Urinary bladder (tissue), 4 donors: Measurements from ENCODE around the gene GPM6B. TPM values are rescaled to one million over a fixed set of nuclear protein-coding genes. Genes with fewer than 3 reads are reported as not detected.
"Not testable (repeated sequence)": the region's sequence is repeated elsewhere in the genome, so short reads cannot be mapped to it uniquely, and the experiment has no call there.

Experiments
- DNase-seq: peaks from one replicate; pipeline ENCODE4 v3.0.0-alpha.2; 2015; ENCODE audit errors: extremely low spot score
- H3K27ac ChIP-seq: one replicate; pipeline ENCODE4 v1.5.1; 2013; ENCODE audit warnings: low read depth, mild to moderate bottlenecking, moderate library complexity
- H3K36me3 ChIP-seq: one replicate; pipeline ENCODE4 v1.6.1; 2013; ENCODE audit warnings: mild to moderate bottlenecking, moderate library complexity; ENCODE audit not compliant: insufficient read depth
- H3K4me1 ChIP-seq: one replicate; pipeline ENCODE4 v1.6.1; 2013; ENCODE audit warnings: mild to moderate bottlenecking, moderate library complexity; ENCODE audit not compliant: insufficient read depth
- H3K4me3 ChIP-seq: one replicate; pipeline ENCODE4 v1.5.1; 2013; ENCODE audit warnings: low read depth, low read length
- WGBS: extraction: QIAGEN DNeasy Blood & Tissue Kit; methylation state at CpG from one replicate; pipeline ENCODE4 v1.1.7; 2013; 5-methylcytosine and 5-hydroxymethylcytosine counted together
- polyA plus RNA-seq: library from polyadenylated mRNA; stranded (reverse); fragments of 200-250 nt; gene quantifications from one replicate; pipeline ENCODE4 v1.2.3, GENCODE V29; 2013
- total RNA-seq: library from RNA; depleted of rRNA; stranded (reverse); fragments of >200 nt; gene quantifications from one replicate; pipeline ENCODE4 v1.2.3, GENCODE V29; 2014
- donor health status: healthy with polysubstance abuse.
- donor health status: healthy.

Gene GPM6B
- total and polyA plus RNA-seq, 2 donors = 16.0 to 47.2 TPM

DNA sequence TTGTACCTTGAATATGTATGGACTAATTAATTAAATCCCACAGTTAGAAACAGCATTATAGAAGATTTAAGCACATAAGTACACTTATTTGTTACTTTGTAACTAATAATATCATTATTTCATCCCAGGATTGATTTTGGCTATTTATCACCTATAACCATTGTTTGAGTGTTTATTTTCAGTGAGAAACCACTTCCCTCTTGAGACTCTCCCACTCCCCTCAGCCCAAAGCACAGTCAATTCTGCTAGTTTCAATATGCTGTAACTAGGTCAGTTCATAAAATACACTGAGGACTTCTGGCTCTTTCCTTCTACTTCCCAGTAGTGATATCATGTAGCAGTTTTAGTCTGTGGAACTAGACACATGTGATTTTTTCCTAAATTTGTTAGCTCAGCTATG, 66.1 kb downstream of the GPM6B start:
- no peak for DNase-seq
- Histone ChIP-seq H3K27ac (no peak overlapping the region), H3K4me3 (no peak overlapping the region), H3K36me3 (peaks cover 4% of the 10 kb centered on the region), H3K4me1 (no peaks in the 10 kb centered on the region)

DNA sequence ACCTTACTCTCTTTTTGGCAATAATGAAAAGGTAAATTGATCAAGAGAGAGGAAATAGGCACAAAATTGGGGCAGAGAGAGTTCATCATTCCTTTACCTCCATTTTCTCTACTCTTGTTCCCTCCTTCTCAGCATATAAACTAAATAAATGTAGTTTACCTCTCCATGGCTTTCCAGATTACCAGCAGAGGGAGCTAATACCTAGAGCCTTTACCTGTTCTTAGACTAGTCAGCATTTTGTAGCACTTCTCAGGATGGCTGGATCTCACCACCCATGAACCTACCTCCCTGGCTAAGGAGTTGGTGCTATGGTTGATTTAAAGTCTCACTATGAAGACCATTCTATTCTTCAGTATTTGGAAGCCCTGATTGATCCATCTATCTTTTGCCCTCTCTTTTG, 66.7 kb downstream of the GPM6B start:
- no peak overlapping the region for H3K4me3 ChIP-seq
- no peaks in the 10 kb centered on the region for H3K4me1 ChIP-seq
- peaks cover 4% of the 10 kb centered on the region for H3K36me3 ChIP-seq
- no peak for DNase-seq
- H3K27ac ChIP-seq = no peak overlapping the region

DNA sequence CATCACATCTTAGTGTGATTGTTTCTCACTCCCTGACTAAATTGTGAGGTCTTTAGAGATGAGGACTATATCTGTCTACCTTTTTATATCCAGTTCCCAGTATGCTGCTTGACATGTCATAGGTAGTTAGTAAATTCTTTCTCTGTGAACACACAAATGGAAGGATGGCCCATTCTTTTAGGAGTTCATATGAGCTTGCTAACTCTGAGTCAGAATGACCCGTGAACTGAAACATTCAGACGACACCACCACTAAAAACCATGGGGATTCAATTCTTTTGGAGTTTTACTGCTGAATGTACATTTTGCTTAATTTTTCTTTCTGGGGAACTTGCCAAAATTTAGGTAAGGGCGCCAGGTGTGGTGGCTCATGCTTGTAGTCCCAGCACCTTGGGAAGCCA, 68.4 kb downstream of the GPM6B start:
- no peaks in the 10 kb centered on the region for H3K4me1 ChIP-seq
- 93% methylated on average over 3 of the region's 3 CpGs for WGBS
- H3K36me3 ChIP-seq = peaks cover 2% of the 10 kb centered on the region

DNA sequence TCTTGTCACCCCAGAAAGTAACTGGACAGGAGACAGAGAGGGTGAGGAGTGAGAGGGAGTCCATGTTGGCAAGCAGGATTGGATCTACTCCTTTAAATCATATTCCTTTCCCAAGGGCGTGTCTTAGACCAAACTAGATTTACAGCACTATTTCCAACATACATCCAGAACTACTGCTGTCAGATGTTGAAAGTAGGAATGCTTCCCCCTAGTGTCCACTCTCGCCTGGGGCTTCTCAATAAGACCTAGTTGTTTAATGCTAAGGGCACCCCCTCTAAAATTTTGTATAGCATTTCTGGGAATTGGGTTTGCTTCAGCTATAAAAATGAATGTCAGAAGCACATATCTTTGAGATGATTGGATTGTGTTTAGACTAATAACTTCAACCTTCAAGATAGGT, 69.1 kb downstream of the GPM6B start:
- H3K27ac ChIP-seq = no peak overlapping the region
- no peak for DNase-seq
- 22% methylated on average over 2 of the region's 2 CpGs for WGBS
- H3K36me3 ChIP-seq = peaks cover 2% of the 10 kb centered on the region
- no peaks in the 10 kb centered on the region for H3K4me1 ChIP-seq
- H3K4me3 ChIP-seq = no peak overlapping the region

More for the DNA sequence above, 68.4 kb downstream of the GPM6B start:
- Histone ChIP-seq H3K4me3 (no peak overlapping the region), H3K27ac (no peak overlapping the region)
- DNase-seq = no peak

DNA sequence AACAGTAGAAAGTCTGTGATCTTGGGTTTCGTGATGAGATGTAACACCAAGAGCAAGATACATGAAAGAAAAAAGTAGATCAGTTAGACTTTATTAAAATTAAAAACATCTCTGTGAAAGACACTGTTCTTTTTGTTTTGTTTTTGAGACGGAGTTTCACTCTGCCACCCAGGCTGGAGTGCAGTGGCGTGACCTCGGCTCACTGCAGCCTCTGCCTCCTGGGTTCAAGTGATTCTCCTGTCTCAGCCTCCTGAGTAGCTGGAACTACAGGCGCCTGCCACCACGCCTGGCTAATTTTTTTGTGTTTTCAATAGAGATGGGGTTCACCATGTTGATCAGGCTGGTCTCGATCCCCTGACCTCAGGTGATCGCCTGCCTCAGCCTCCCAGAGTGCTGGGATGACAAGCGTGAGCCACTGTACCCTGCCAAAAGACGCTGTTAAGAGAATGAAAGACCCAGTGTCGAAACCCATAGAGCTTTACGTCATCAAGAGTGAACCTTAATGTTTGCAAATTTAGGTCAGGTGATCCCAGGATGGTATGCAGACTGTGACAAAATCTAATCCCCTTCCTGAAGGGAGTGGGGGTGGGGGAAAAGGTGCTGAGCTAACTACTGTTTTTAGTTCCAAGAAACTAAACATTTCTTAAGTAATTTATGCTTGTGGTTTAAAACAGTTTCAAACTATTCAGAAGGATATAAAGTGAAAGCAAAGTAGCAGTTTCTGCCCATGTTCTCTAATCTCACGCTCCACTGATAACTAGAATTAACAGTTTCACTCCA, 74.3 kb downstream of the GPM6B start:
- Histone ChIP-seq H3K4me1 (no peaks in the 10 kb centered on the region), H3K27ac (no peak overlapping the region), H3K36me3 (no peaks in the 10 kb centered on the region), H3K4me3 (no peak overlapping the region)
- 82% methylated on average over 13 of the region's 13 CpGs for WGBS
- no peak for DNase-seq

DNA sequence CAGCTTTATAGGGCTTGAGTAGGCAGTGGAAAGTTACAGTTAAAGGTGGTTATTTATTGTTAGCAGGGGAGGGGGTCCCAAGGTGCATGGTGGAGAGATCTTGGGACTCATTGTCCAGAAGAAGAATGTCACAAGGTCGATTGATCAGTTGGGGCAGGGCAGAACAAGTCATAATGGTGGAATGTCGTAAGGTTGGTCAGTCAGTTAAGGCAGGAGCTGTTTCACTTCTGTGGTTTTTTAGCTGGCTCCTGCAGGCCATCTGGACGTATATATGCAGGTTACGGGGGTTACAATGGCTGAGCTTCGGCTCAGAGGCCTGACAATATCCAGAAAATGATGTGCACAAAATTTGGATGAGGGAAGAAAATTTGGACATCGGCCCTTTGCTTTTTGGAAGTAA, 75.2 kb downstream of the GPM6B start:
- WGBS = 80% methylated on average over 6 of the region's 6 CpGs
- H3K4me3 ChIP-seq = no peak overlapping the region
- no peaks in the 10 kb centered on the region for H3K4me1 ChIP-seq
- H3K27ac ChIP-seq = no peak overlapping the region
- no peak for DNase-seq
- H3K36me3 ChIP-seq = no peaks in the 10 kb centered on the region

DNA sequence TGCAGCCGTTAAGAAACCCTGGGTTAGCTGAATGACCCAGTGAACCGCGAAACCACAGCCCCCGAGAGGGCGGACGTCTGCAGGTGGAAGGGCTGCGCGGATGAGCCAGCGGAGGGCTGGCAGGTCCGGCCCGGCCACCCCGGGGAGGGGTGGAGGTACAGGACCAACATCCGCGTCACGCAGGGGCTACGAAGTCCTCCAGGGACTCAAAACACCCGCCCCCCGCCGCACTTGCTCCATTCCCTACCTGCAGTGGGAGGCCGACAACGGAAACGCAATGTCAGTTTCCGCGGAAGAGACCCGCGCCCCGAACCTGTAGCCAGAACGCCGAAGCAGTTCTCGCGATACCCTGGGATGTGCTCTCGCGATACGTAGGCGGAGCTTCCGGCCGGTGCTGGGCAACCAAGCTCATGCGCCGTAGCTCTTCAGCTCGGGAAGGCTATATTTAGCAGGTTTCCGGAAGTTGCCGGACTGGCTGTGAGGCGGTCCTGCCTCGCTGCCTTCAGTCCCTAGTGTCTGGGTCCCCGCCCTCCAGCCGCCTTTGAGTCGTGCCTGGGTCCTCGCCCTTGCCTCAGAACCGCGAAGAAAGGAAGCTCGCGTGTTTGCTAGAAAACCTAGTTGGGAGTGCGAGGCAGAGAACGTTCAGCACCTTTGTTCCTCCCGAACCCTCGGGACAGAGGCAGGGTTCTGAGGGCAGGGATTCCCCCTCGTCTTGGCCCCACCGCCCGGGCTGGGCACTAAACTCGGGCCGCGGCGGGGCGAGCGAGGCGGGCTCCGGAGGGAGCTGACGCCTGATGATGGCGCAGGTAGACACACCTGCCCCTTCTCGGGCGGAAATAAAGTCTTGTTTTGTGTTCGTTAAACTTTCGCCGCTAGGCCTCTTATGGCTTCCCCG, 82.4 kb downstream of the GPM6B start, which contains the start of the genes OFD1 and TRAPPC2:
Gene OFD1, plus strand, starts transcription at position 471 of the 895 bp plus-strand sequence. Its CDS starts 324 bp downstream, at position 795.
Gene TRAPPC2, minus strand, starts transcription at position 343 of the 895 bp plus-strand sequence. CDS start 14,657 bp downstream, outside the sequence.
- WGBS = under 1% methylated on average over 75 of the region's 75 CpGs
- DNase-seq = peak; percentile 80
- Histone ChIP-seq H3K4me3 (peak within 1 kb of the TSS; percentile 68), H3K27ac (peak within 1 kb of the TSS; percentile 88), H3K36me3 (no peaks in the 10 kb centered on the region), H3K4me1 (no peaks in the 10 kb centered on the region)

DNA sequence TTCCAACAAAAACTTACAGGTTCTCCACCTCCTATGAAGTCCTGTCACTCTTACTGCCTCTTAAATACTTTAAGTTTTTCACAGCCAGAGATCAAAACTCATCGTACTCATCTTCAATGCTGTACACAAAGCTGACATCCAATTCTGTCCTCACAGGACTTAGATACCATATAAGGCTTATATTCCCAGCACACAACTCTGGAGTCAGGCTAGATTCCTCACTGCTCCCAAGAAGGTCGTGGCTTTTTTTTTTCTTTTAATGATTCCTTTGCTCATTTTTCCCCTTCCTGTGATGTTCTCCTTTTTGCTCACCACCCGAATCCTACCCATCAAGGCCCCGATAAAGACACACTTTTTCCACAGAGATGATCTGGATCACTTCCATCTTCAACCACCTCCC, 83.4 kb downstream of the GPM6B start:
- Histone ChIP-seq H3K4me1 (no peaks in the 10 kb centered on the region), H3K27ac (peak overlapping the region; percentile 82), H3K36me3 (no peaks in the 10 kb centered on the region), H3K4me3 (peak overlapping the region; percentile 59)
- no peak for DNase-seq
- WGBS = 6% methylated on average over 4 of the region's 4 CpGs

DNA sequence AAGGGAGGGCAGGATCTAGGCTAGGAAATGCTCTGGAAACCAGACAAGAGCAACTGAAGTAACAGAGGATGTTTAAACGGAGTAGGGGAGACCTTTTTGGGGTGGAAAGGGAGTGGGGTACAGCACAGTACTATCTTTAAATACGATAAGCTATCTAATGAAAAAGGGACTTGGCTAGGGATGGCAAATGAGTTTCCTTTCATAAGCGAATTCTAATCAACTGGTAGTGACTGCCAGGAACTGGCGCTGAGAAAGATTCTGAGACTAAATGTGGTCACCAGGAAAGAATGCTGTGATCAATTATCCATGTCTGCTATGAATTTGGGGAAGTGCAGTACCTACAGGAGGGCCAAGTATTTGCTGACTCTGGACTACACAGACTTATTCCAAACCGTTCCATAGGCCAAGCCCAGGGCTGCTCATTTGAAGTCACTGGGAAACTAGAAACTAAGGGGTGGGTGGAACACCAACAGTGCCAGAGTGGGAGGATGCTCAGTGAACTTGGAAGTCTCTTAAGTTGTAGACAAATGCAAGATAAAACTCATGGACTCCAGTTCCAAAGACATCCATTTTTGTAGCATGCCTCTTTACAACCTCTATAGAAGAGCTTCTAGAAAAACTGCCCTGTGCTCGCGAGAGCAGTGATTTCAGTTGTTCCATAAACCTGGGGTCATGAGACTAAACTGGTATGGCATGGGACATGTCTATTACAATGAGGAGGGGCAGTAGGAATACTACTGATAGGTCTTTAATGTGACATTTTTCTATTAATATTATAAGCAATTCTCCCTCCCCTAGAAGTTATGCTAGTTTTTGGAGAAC, 84.4 kb downstream of the GPM6B start:
- no peak for DNase-seq
- no peak overlapping the region for H3K4me3 ChIP-seq
- no peak overlapping the region for H3K27ac ChIP-seq
- H3K4me1 ChIP-seq = no peaks in the 10 kb centered on the region
- 49% methylated on average over 7 of the region's 7 CpGs for WGBS
- H3K36me3 ChIP-seq = no peaks in the 10 kb centered on the region

DNA sequence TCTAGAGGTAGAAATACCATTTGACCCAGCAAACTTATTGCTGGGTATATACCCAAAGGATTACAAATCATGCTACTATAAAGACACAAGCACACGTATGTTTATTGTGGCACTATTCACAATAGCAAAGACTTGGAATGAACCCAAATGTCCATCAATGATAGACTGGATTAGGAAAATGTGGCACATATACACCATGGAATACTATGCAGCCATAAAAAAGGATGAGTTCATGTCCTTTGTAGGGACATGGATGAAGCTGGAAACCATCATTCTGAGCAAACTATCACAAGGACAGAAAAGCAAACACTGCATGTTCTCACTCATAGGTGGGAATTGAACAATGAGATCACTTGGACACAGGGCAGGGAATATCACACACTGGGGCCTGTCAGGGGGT, 86.4 kb downstream of the GPM6B start:
- not testable (repeated sequence) for DNase-seq, H3K4me3 ChIP-seq, H3K27ac ChIP-seq, H3K4me1 ChIP-seq, H3K36me3 ChIP-seq
- 100% methylated on average over 1 of the region's 1 CpG for WGBS

DNA sequence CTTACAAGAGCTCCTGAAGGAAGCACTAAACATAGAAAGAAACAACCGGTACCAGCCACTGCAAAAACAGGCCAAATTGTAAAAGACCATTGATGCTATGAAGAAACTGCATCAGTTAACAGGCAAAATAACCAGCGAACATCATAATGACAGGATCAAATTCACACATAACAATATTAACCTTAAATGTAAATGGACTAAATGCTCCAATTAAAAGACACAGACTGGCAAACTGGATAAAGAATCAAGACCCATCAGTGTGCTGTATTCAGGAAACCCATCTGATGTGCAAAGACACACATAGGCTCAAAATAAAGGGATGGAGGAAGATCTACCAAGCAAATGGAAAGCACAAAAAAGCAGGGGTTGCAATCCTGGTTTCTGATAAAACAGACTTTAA, 90.3 kb downstream of the GPM6B start:
- 92% methylated on average over 2 of the region's 2 CpGs for WGBS
- not testable (repeated sequence) for DNase-seq, H3K27ac ChIP-seq, H3K4me3 ChIP-seq, H3K36me3 ChIP-seq, H3K4me1 ChIP-seq

DNA sequence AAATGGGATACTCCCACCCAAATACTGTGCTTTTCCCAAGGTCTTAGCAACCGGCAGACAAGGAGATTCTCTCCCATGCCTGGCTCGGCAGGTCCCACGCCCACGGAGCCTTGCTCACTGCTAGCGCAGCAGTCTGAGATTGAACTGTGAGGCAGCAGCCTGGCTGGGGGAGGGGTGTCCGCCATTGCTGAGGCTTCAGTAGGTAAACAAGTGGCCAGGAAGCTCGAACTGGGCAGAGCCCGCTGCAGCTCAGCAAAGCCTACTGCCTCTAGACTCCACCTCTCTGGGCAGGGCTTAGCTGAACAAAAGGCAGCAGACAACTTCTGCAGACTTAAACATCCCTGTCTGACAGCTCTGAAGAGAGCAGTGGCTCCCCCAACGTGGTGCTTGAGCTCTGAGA, 92.0 kb downstream of the GPM6B start:
- H3K4me1 ChIP-seq, DNase-seq, H3K4me3 ChIP-seq, H3K36me3 ChIP-seq, H3K27ac ChIP-seq: not testable (repeated sequence)
- 81% methylated on average over 9 of the region's 9 CpGs for WGBS

DNA sequence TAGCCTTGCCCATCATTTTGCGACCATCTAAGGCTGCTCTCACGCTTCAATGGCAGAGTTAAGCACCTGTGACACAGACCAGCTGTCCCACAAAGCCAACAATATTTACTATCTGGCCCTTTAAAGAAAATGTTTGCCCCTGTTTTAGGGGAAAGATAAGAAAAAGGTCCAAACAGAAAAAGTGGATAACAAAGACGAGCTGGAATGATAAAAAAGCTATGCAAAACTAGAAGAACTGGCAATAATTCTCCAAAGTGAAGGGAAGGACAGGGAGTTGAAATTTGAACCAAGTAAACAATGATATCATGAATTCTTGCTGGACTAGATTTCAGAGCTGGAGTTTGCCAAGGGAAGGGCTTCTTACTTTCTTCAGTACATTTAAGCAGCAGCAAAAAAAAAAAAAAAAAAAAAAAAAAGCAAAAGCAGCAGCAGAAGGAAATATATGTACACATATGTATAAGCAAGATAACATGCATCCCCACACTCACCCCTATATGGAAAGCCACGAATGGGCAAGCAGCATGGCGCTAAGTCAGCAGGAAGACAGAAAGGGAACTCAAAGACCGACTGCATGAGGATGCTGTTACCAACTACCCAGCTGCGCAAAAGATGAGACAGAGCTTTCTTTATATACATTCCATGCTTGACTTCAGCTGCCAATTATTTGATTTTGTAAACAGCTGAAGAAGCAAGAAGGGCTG, 94.9 kb downstream of the GPM6B start:
- no peaks in the 10 kb centered on the region for H3K36me3 ChIP-seq
- no peak for DNase-seq
- H3K27ac ChIP-seq = peak overlapping the region; percentile 67
- no peaks in the 10 kb centered on the region for H3K4me1 ChIP-seq
- H3K4me3 ChIP-seq = no peak overlapping the region
- WGBS = 14% methylated on average over 7 of the region's 7 CpGs
